ENCODE data around the gene BCL2.
"Not testable (repeated sequence)": the region's sequence is repeated elsewhere in the genome, so short reads cannot be mapped to it uniquely, and the experiment has no call there.

DNA sequence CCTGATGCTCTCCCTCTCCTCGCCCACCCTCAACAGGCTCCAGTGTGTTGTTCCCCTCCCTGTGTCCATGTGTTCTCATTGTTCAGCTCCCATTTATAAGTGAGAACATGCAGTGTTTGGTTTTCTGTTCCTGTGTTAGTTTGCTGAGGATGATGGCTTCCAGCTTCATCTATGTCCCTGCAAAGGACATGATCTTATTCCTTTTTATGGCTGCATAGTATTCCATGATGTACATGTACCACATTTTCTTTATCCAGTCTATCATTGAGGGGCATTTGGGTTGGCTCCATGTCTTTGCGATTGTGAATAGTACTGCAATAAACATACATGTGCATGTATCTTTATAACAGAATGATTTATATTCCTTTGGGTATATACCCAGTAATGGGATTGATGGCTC lies 128.7 kb downstream of the BCL2 start:
- not testable (repeated sequence) for TF ChIP-seq CTCF, EP300, POLR2A, POLR2AphosphoS5 (IDR thresholded peaks at IDR 0.05)

Data from sigmoid colon (tissue), 4 donors.